ENCODE data around the gene VPS39.

VPS39 gene

GRCh38 chr15:42141795-42142667 lies 66.1 kb downstream of the VPS39 start:
- Histone ChIP-seq H3K4me3 (no peak overlapping the region), H3K36me3 (replicated peaks) (no peaks in the 10 kb centered on the region), H3K4me1 (no peaks in the 10 kb centered on the region), H3K9me3 (no peaks in the 10 kb centered on the region), H3K27me3 (ENCODE audit: low read depth) (no peaks in the 10 kb centered on the region)
- in situ Hi-C loops (cut with MboI; ENCODE audit: low sequenced_read_pairs), result no loop called here
- no peak for DNase-seq (ENCODE audit: low spot score in 2 of 2)

DNA sequence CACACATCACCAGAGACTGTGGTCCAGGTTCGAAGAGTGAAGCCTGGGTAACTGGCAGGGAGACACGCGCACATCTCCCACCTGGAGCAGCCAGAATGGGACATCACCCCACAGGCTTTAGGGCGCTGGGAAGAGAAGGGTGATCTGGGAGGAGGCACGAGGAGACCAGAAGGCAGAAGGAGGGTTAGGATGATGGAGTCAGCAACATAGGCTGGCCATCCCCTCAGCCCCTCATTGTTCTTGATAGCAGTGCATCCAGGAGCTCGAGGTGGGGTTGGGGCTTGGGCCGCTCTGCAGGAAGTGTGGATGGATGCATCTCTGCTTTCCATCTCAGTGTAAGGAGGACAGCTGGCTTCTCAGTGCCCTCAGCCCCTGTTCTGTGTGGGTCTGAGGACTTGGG lies 66.9 kb downstream of the VPS39 start:
- Histone ChIP-seq H3K4me1 (no peaks in the 10 kb centered on the region), H3K4me3 (no peak overlapping the region), H3K36me3 (replicated peaks) (no peaks in the 10 kb centered on the region), H3K27me3 (ENCODE audit: low read depth) (no peaks in the 10 kb centered on the region), H3K9me3 (no peaks in the 10 kb centered on the region)
- in situ Hi-C loops (cut with MboI; ENCODE audit: low sequenced_read_pairs), result no loop called here
- no peak for DNase-seq (ENCODE audit: low spot score in 2 of 2)

GRCh38 chr15:42140383-42141070 lies 67.6 kb downstream of the VPS39 start:
- DNase-seq (ENCODE audit: low spot score in 2 of 2), result peak in 1 of 2 experiments; percentile 1
- no peaks in the 10 kb centered on the region for H3K27me3 ChIP-seq (ENCODE audit: low read depth)
- H3K36me3 ChIP-seq (replicated peaks), result no peaks in the 10 kb centered on the region
- no peaks in the 10 kb centered on the region for H3K4me1 ChIP-seq
- in situ Hi-C loops (cut with MboI; ENCODE audit: low sequenced_read_pairs), result no loop called here
- H3K4me3 ChIP-seq, result no peak overlapping the region
- no peaks in the 10 kb centered on the region for H3K9me3 ChIP-seq

DNA sequence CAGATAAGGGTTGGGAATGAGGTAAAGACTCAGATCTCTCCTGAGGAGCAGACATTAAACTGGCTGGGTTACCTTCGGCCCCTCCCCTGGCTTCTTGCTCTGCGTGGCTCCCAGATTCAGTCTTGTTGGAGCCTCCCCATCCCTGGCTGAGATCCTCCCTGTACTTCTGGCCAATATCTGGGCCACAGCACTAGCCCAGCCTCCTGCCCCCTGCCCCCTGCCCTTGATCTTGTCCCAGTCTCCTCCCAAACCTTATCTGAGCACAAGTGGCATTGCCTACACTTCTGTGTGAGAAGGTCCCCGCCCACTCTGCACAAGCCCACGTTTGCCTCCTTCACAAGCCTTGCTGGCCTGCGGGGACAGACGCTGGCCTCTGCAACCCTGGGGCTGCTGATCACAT lies 68.5 kb downstream of the VPS39 start:
- H3K4me1 ChIP-seq, result no peaks in the 10 kb centered on the region
- DNase-seq (ENCODE audit: low spot score in 2 of 2), result peak in 1 of 2 experiments; percentile 4
- no peaks in the 10 kb centered on the region for H3K36me3 ChIP-seq (replicated peaks)
- H3K27me3 ChIP-seq (ENCODE audit: low read depth), result no peaks in the 10 kb centered on the region
- in situ Hi-C loops (cut with MboI; ENCODE audit: low sequenced_read_pairs), result loop anchor here (10.0 kb wide), 1 partner anchor 145 kb away; no protein-coding TSS in a partner anchor
- H3K4me3 ChIP-seq, result no peak overlapping the region
- no peaks in the 10 kb centered on the region for H3K9me3 ChIP-seq

- in situ Hi-C loops (cut with MboI; ENCODE audit: low sequenced_read_pairs), result loop anchor here (10.0 kb wide), 1 partner anchor 144 kb away; no protein-coding TSS in a partner anchor
- no peak overlapping the region for H3K4me3 ChIP-seq
These were observed 69.1 kb downstream of the VPS39 start for GRCh38 chr15:42138968-42139386.

DNA sequence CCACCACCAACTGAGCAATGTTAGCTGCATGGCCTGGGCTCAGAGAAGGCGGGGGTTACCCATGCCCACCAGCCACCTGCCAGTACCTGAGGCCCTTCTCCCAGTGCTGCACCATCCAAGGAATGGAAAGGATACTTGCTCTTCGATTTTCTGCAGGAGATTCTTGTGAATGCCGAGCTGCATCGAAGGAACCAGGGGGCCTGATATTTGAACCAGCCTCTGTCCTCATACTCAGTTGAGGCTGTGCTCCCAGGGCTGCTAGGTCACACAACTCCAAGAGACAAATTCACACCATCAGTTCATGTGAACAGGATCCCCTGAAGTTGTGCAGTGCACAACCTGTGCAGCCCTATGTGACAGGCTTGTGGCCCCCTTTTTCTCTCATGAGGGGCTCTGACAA lies 69.7 kb downstream of the VPS39 start:
- no peaks in the 10 kb centered on the region for H3K27me3 ChIP-seq (ENCODE audit: low read depth)
- H3K36me3 ChIP-seq (replicated peaks), result no peaks in the 10 kb centered on the region
- H3K4me1 ChIP-seq, result no peaks in the 10 kb centered on the region
- H3K9me3 ChIP-seq, result no peaks in the 10 kb centered on the region
- in situ Hi-C loops (cut with MboI; ENCODE audit: low sequenced_read_pairs), result loop anchor here (10.0 kb wide), 1 partner anchor 144 kb away; no protein-coding TSS in a partner anchor
- DNase-seq (ENCODE audit: low spot score in 2 of 2), result peak in 1 of 2 experiments; percentile 0
- H3K4me3 ChIP-seq, result no peak overlapping the region

More at GRCh38 chr15:42138968-42139386, 69.1 kb downstream of the VPS39 start:
- H3K4me1 ChIP-seq, result no peaks in the 10 kb centered on the region
- DNase-seq (ENCODE audit: low spot score in 2 of 2), result peak in 1 of 2 experiments; percentile 8
- H3K27me3 ChIP-seq (ENCODE audit: low read depth), result no peaks in the 10 kb centered on the region
- H3K36me3 ChIP-seq (replicated peaks), result no peaks in the 10 kb centered on the region
- H3K9me3 ChIP-seq, result no peaks in the 10 kb centered on the region

DNA sequence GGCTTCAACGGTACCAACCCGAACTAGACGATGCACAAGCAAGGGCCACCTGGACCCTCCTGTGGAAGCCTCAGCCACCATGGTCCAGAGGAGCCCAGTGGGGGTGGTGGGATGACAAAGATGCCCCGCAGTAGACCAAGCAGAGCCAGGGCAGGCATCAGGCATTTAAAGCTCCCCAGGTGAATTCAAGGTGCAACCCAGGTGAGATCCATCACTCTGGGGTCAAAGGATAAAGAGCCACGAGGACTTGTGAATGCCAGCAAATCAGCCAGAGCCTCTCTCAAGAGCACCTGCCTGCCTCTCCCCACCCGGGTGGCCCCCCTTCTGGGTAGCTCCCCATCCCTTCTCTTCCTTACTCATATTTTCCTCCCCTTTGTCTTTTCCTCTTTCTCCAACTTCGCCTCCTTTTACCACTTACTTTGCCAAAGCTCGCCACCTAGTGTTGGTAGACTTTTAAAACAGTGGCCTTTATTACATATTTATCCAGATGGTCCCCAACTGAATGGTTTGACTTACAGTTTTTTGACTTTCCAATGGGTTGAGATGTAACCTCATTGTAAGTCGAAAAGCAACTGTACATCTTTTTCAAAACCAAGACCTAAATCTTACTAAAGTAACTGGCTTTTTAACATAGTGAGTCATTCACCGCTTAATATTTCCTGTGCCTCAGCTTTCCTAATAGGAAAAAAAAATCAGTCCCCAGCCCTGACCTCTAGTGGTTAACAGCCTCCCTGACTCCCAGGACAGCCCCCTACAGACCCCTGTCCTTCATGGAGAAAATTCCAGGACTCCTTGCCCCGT lies 70.4 kb downstream of the VPS39 start:
- in situ Hi-C loops (cut with MboI; ENCODE audit: low sequenced_read_pairs), result loop anchor here (10.0 kb wide), 1 partner anchor 143 kb away; no protein-coding TSS in a partner anchor
- Histone ChIP-seq H3K9me3 (no peaks in the 10 kb centered on the region), H3K27me3 (ENCODE audit: low read depth) (no peaks in the 10 kb centered on the region), H3K36me3 (replicated peaks) (no peaks in the 10 kb centered on the region), H3K4me3 (no peak overlapping the region), H3K4me1 (no peaks in the 10 kb centered on the region)
- DNase-seq (ENCODE audit: low spot score in 2 of 2), result peak; percentile 56 to 68

DNA sequence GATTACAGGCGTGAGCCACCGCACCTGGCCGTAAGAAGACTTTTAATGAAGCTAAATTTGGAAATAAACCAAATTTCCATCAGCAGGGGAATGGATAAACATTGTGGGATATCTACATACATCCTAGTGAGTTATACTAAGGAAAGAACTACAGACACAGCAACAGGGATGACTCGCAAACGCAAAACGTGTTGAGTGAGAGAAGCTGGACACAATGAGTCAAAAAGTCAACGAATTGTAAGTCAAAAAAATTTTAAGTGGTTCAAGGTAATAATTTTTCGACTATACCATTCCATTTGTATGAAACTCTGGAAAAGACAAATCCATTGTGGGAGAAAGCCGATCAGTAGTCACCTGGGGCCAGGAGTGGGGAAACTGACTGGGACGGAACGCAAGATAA lies 71.6 kb downstream of the VPS39 start:
- H3K4me3 ChIP-seq, result no peak overlapping the region
- no peaks in the 10 kb centered on the region for H3K4me1 ChIP-seq
- H3K9me3 ChIP-seq, result no peaks in the 10 kb centered on the region
- H3K27me3 ChIP-seq (ENCODE audit: low read depth), result no peaks in the 10 kb centered on the region
- DNase-seq (ENCODE audit: low spot score in 2 of 2), result no peak
- in situ Hi-C loops (cut with MboI; ENCODE audit: low sequenced_read_pairs), result loop anchor here (10.0 kb wide), 1 partner anchor 142 kb away; no protein-coding TSS in a partner anchor
- no peaks in the 10 kb centered on the region for H3K36me3 ChIP-seq (replicated peaks)

GRCh38 chr15:42135351-42135750 lies 72.8 kb downstream of the VPS39 start:
- Histone ChIP-seq H3K36me3 (replicated peaks) (no peaks in the 10 kb centered on the region), H3K27me3 (ENCODE audit: low read depth) (no peaks in the 10 kb centered on the region)
- in situ Hi-C loops (cut with MboI; ENCODE audit: low sequenced_read_pairs), result loop anchor here (10.0 kb wide), 1 partner anchor 141 kb away; no protein-coding TSS in a partner anchor

DNA sequence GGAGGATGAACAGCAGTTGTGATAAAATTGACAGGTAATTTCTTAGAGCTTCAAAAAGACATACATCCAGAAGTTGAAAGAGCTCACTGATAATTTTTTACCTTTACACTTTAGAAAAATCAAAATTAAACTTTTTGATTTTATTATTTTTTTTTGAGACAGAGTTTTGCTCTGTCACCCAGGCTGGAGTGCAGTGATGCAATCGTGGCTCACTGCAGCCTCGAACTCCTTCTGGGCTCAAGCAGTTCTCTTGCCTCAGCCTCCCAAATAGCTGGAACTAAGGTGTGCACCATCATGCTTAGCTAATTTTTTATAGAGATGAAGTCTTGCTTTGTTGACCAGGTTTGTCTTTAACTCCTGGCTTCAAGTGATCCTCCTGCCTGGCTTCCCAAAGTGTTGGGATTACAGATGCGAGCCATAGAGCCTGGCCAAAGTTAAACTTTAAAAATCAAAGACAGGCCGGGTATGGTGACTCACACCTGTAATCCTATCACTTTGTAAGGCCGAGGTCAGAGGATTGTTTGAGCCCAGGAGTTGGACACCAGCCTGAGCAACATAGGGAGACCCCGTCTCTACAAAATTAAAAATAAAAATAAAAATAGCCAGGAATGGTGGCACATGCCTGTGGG lies 73.4 kb downstream of the VPS39 start:
- Histone ChIP-seq H3K9me3 (no peaks in the 10 kb centered on the region), H3K4me1 (no peaks in the 10 kb centered on the region), H3K36me3 (replicated peaks) (no peaks in the 10 kb centered on the region), H3K4me3 (no peak overlapping the region), H3K27me3 (ENCODE audit: low read depth) (no peaks in the 10 kb centered on the region; the same call in 1 of the 2 replicates)
- no peak for DNase-seq (ENCODE audit: low spot score in 2 of 2)
- in situ Hi-C loops (cut with MboI; ENCODE audit: low sequenced_read_pairs), result loop anchor here (10.0 kb wide), 1 partner anchor 140 kb away; no protein-coding TSS in a partner anchor

More at GRCh38 chr15:42135351-42135750, 72.8 kb downstream of the VPS39 start:
- no peaks in the 10 kb centered on the region for H3K9me3 ChIP-seq
- no peak for DNase-seq (ENCODE audit: low spot score in 2 of 2)
- no peaks in the 10 kb centered on the region for H3K4me1 ChIP-seq
- no peak overlapping the region for H3K4me3 ChIP-seq

DNA sequence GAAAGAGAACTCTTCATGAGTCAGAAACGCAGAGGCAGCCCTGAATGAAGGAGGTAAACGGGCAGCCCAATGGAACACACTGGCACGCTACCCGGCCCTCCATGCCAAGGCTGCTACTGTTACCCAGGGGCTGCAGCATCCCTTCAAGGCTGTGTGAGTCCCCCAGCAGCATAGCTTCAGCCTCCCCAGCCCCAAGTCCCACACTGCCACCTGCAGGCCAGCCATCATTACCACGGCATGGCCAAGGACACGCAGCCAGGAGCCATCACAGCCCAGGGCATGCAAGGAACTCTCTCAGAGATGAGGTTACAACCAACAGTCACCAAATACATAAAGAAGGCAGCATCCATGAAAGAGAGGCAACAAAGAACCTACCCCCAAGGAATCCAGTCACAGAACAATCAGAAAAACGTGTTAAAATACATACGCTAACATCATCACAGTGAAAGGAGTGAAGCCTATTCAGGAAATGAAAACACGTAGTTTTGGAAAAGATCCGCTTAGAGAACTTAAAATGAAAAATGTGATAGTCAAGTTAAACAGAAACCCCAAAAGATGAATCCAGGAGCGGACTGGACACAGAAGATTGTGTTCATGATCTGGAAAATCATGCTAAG lies 74.1 kb downstream of the VPS39 start:
- Histone ChIP-seq H3K4me1 (no peaks in the 10 kb centered on the region), H3K9me3 (no peaks in the 10 kb centered on the region), H3K4me3 (no peak overlapping the region), H3K27me3 (ENCODE audit: low read depth) (no peaks in the 10 kb centered on the region; the same call in 1 of the 2 replicates), H3K36me3 (replicated peaks) (no peaks in the 10 kb centered on the region)
- in situ Hi-C loops (cut with MboI; ENCODE audit: low sequenced_read_pairs), result loop anchor here (10.0 kb wide), 1 partner anchor 139 kb away; no protein-coding TSS in a partner anchor
- peak; percentile 19 to 83 for DNase-seq (ENCODE audit: low spot score in 2 of 2)

DNA sequence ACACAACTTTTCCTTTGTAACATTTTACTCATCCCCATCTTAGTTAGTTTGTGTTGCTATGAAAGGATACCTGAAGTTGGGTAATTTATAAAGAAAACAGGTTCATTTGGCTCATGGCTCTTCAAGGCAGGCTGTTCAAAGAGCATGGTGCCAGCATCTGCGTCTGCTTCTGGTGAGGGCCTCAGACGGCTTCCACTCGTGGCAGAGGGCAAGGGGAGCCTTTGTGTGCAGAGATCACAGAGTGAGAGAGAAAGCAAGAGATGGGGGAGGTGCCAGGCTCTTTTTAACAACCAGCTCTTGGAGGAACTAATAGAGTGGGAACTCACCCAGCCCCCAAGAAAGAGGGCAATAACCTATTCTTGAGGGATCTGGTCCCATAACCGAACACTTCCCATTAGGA lies 74.7 kb downstream of the VPS39 start:
- in situ Hi-C loops (cut with MboI; ENCODE audit: low sequenced_read_pairs), result loop anchor here (10.0 kb wide), 1 partner anchor 139 kb away; no protein-coding TSS in a partner anchor
- DNase-seq (ENCODE audit: low spot score in 2 of 2), result no peak
- no peaks in the 10 kb centered on the region for H3K4me1 ChIP-seq
- no peak overlapping the region for H3K4me3 ChIP-seq
- H3K9me3 ChIP-seq, result no peaks in the 10 kb centered on the region
- H3K36me3 ChIP-seq (replicated peaks), result no peaks in the 10 kb centered on the region
- no peaks in the 10 kb centered on the region; the same call in 1 of the 2 replicates for H3K27me3 ChIP-seq (ENCODE audit: low read depth)
